H1 (cell line): ENCODE data around the gene ABHD11. TPM values are rescaled to one million over a fixed set of nuclear protein-coding genes. Genes with fewer than 3 reads are reported as not detected.

Experiments used
- CTCF ChIA-PET: fragments of 300-600 bp; sonication (Branson Sonifier 250); formaldehyde crosslinking; loops from one replicate; lab custom pipeline; 2021; ENCODE audit not compliant: partially characterized antibody; lab: Charles Lee
- POLR2A ChIA-PET: fragments of 300-600 bp; sonication (Branson Sonifier 250); formaldehyde crosslinking; loops from one replicate; lab custom pipeline; 2021; ENCODE audit warnings: inconsistent platforms; ENCODE audit not compliant: partially characterized antibody; lab: Charles Lee
- DNase-seq, 2 experiments: peaks; one replicate each; pipeline versions ENCODE4 v3.0.0 to v3.0.0-alpha.2; 2010 to 2022; ENCODE audit warnings: low spot score in 2 of 2, low read depth in 1 of 2, mixed read lengths in 1 of 2
- FAIRE-seq: peaks from 2 replicates; lab custom pipeline; 2011; peaks lifted over from hg19 to GRCh38; lab: Jason Lieb, UNC
- H2AFZ ChIP-seq: 2 replicates; pipeline ENCODE4 v1.8.1; 2012; ENCODE audit warnings: low read length, inconsistent platforms
- H2AK5ac ChIP-seq: 2 replicates; pipeline ENCODE4 v1.6.1; 2013; ENCODE audit warnings: low read depth, low read length
- H2BK120ac ChIP-seq: replicated peaks from 2 replicates; pipeline ENCODE3; 2013; ENCODE audit warnings: low read depth, low read length, inconsistent platforms
- H2BK12ac ChIP-seq: 2 replicates; pipeline ENCODE4 v1.6.1; 2013; ENCODE audit warnings: low read depth, low read length
- H2BK15ac ChIP-seq: 2 replicates; pipeline ENCODE4 v1.6.1; 2013; ENCODE audit warnings: low read length
- H2BK20ac ChIP-seq: 2 replicates; pipeline ENCODE4 v1.6.1; 2013; ENCODE audit warnings: low read length
- H2BK5ac ChIP-seq: 2 replicates; pipeline ENCODE4 v1.6.1; 2013; ENCODE audit warnings: low read depth, low read length
- H3K14ac ChIP-seq: 2 replicates; pipeline ENCODE4 v1.6.1; 2013; ENCODE audit warnings: inconsistent platforms; ENCODE audit not compliant: insufficient read length
- H3K18ac ChIP-seq: 2 replicates; pipeline ENCODE4 v1.6.1; 2013; ENCODE audit warnings: low read length; ENCODE audit errors: extremely low read depth
- H3K23ac ChIP-seq: 2 replicates; pipeline ENCODE4 v1.6.1; 2013; ENCODE audit warnings: inconsistent platforms; ENCODE audit not compliant: insufficient read length
- H3K23me2 ChIP-seq: 2 replicates; pipeline ENCODE4 v1.6.1; 2013; ENCODE audit warnings: low read depth, low read length
- H3K27ac ChIP-seq: 2 replicates; pipeline ENCODE4 v1.6.1; 2011; ENCODE audit warnings: low read depth, low read length, inconsistent platforms
- H3K27me3 ChIP-seq, 4 experiments: replicated peaks in 1 of 4; 1 replicate in 1 of 4; 2 replicates in 3 of 4; pipeline versions ENCODE4 v1.6.1 to v1.8.1; 2011 to 2013; ENCODE audit warnings: low read length in 3 of 4, mild to moderate bottlenecking in 3 of 4, inconsistent platforms in 2 of 4, mixed read lengths in 2 of 4, moderate library complexity in 1 of 4; ENCODE audit not compliant: control insufficient read depth in 3 of 4, insufficient read depth in 3 of 4; ENCODE audit errors: extremely low read depth in 1 of 4
- H3K36me3 ChIP-seq, 4 experiments: 2 replicates each; pipeline versions ENCODE4 v1.6.1 to v1.8.1; 2011 to 2013; ENCODE audit warnings: mild to moderate bottlenecking in 4 of 4, low read length in 3 of 4, moderate library complexity in 2 of 4, control low read depth in 1 of 4, inconsistent platforms in 1 of 4; ENCODE audit not compliant: insufficient read depth in 4 of 4, control insufficient read depth in 2 of 4
- H3K4ac ChIP-seq: replicated peaks from 2 replicates; pipeline ENCODE3; 2013; ENCODE audit warnings: low read length, low read depth, mixed read lengths, inconsistent platforms; ENCODE audit not compliant: insufficient read length
- H3K4me1 ChIP-seq, 4 experiments: replicated peaks in 1 of 4; 1 replicate in 1 of 4; 2 replicates in 3 of 4; pipeline versions ENCODE4 v1.6.1 to v1.8.1; 2011 to 2013; ENCODE audit warnings: low read length in 3 of 4, inconsistent platforms in 2 of 4, mixed read lengths in 1 of 4; ENCODE audit not compliant: insufficient read depth in 4 of 4, control insufficient read depth in 3 of 4
- H3K4me2 ChIP-seq, 2 experiments: 2 replicates each; pipeline versions ENCODE4 v1.6.1 to v1.8.1; 2011 to 2013; ENCODE audit warnings: low read depth in 2 of 2, low read length in 2 of 2, control low read depth in 1 of 2, inconsistent platforms in 1 of 2, mild to moderate bottlenecking in 1 of 2; ENCODE audit not compliant: insufficient read depth in 1 of 2
- H3K4me3 ChIP-seq, 4 experiments: fragments of 200-600, 300-600 bp in 1 of 4; sonication (generic), shearing (Covaris generic), sonication (Bioruptor Twin) in 1 of 4; 2 replicates each; pipeline versions ENCODE4 v1.5.1 to v1.8.1; 2011 to 2016; ENCODE audit warnings: low read length in 4 of 4, low read depth in 3 of 4, control low read depth in 2 of 4, inconsistent platforms in 2 of 4, mild to moderate bottlenecking in 2 of 4, mixed read lengths in 1 of 4, moderate library complexity in 1 of 4; ENCODE audit not compliant: insufficient read depth in 2 of 4; ENCODE audit errors: extremely low read depth in 1 of 4
- H3K56ac ChIP-seq: replicated peaks from 2 replicates; pipeline ENCODE3; 2013; ENCODE audit warnings: low read depth, mild to moderate bottlenecking, mixed read lengths, low read length, inconsistent platforms; ENCODE audit not compliant: insufficient read length
- H3K79me1 ChIP-seq: 2 replicates; pipeline ENCODE4 v1.6.1; 2013; ENCODE audit warnings: low read depth, low read length, control low read depth
- H3K79me2 ChIP-seq, 2 experiments: 2 replicates each; pipeline versions ENCODE4 v1.6.1 to v1.8.1; 2012 to 2013; ENCODE audit warnings: low read length in 2 of 2, mild to moderate bottlenecking in 2 of 2, inconsistent platforms in 1 of 2; ENCODE audit not compliant: insufficient read depth in 2 of 2, control insufficient read depth in 1 of 2
- H3K9ac ChIP-seq, 4 experiments: replicated peaks in 1 of 4; 1 replicate in 1 of 4; 2 replicates in 3 of 4; pipeline versions ENCODE4 v1.6.1 to v1.8.1; 2011 to 2013; ENCODE audit warnings: low read depth in 3 of 4, low read length in 3 of 4, control low read depth in 2 of 4, mild to moderate bottlenecking in 2 of 4, moderate library complexity in 2 of 4, inconsistent platforms in 1 of 4; ENCODE audit errors: extremely low read depth in 1 of 4
- H3K9me3 ChIP-seq, 2 experiments: 2 replicates each; pipeline versions ENCODE4 v1.6.1 to v1.8.1; 2012 to 2013; ENCODE audit warnings: mild to moderate bottlenecking in 2 of 2, moderate library complexity in 2 of 2, control low read depth in 1 of 2, inconsistent platforms in 1 of 2, low read depth in 1 of 2, low read length in 1 of 2, mixed read lengths in 1 of 2; ENCODE audit not compliant: insufficient read depth in 2 of 2
- H4K20me1 ChIP-seq, 2 experiments: replicated peaks in 1 of 2; 2 replicates each; pipeline versions ENCODE3 to v1.8.1; 2011 to 2013; ENCODE audit warnings: inconsistent platforms in 2 of 2, low read length in 2 of 2, mild to moderate bottlenecking in 1 of 2; ENCODE audit not compliant: insufficient read depth in 2 of 2, control insufficient read depth in 1 of 2
- H4K5ac ChIP-seq: 2 replicates; pipeline ENCODE4 v1.6.1; 2013; ENCODE audit warnings: low read length, low read depth, mixed read lengths, inconsistent platforms; ENCODE audit not compliant: insufficient read length
- H4K8ac ChIP-seq: 2 replicates; pipeline ENCODE4 v1.8.0; 2013; ENCODE audit warnings: mild to moderate bottlenecking, moderate library complexity, low read length, inconsistent platforms; ENCODE audit not compliant: insufficient read depth; ENCODE audit errors: extremely low read depth
- H4K91ac ChIP-seq: replicated peaks from 2 replicates; pipeline ENCODE3; 2013; ENCODE audit warnings: low read length, mixed read lengths, inconsistent platforms; ENCODE audit not compliant: insufficient read length
- ASH2L ChIP-seq: fragments of 200-600, 300-600 bp; sonication (generic); IDR thresholded peaks from one replicate; pipeline ENCODE4 v1.7.1; 2017; ENCODE audit warnings: low read length
- BRCA1 ChIP-seq: IDR thresholded peaks from 2 replicates; pipeline ENCODE4 v1.6.1; 2012; ENCODE audit warnings: low read depth, low read length, improper control_type of control experiment
- FOSL1 ChIP-seq: IDR thresholded peaks from 2 replicates; pipeline ENCODE4 v1.6.1; 2011; ENCODE audit warnings: mild to moderate bottlenecking, low read depth, low read length, moderate library complexity; ENCODE audit not compliant: insufficient read depth
- KDM5A ChIP-seq: fragments of 200-600 bp; IDR thresholded peaks from 2 replicates; pipeline ENCODE4 v1.7.1; 2012; ENCODE audit warnings: mild to moderate bottlenecking, low read length, inconsistent platforms, mixed read lengths
- POLR2A ChIP-seq, 2 experiments: IDR thresholded peaks; 1 replicate in 1 of 2; 2 replicates in 1 of 2; pipeline ENCODE4 v1.6.1; 2011; ENCODE audit warnings: low read depth in 2 of 2, low read length in 2 of 2, mild to moderate bottlenecking in 2 of 2; ENCODE audit errors: control extremely low read depth in 1 of 2
- SP2 ChIP-seq: IDR thresholded peaks from 2 replicates; pipeline ENCODE4 v1.6.1; 2012; ENCODE audit warnings: mild to moderate bottlenecking, low read length, inconsistent platforms
- WGBS, 2 experiments: shearing (Covaris generic) in 1 of 2; methylation state at CpG; one replicate each; pipeline versions ENCODE4 v1.1.6 to v1.1.7; 2013 to 2015; ENCODE audit warnings: low lambda C conversion rate in 2 of 2, mixed read lengths in 2 of 2, inconsistent platforms in 1 of 2, low coverage in 1 of 2, missing lambda C conversion rate in 1 of 2; ENCODE audit not compliant: insufficient replicate concordance in 2 of 2, insufficient coverage in 1 of 2, insufficient read length in 1 of 2; ENCODE audit errors: extremely low coverage in 1 of 2, missing lambda C conversion rate in 1 of 2; 5-methylcytosine and 5-hydroxymethylcytosine counted together
- polyA plus RNA-seq, 7 experiments: library from polyadenylated mRNA; depleted of rRNA in 3 of 7; stranded (reverse) in 5 of 7; unstranded in 2 of 7; fragments of >200 nt in 5 of 7; fragments of 200-250 nt in 2 of 7; gene quantifications; 1 replicate in 5 of 7; 2 replicates in 1 of 7; 4 replicates in 1 of 7; pipeline versions ENCODE4 v1.2.1 to v1.2.3, GENCODE V29; 2011 to 2013; ENCODE audit warnings: missing spikeins in 2 of 7, mixed read lengths in 2 of 7
- total RNA-seq: library from RNA; stranded (reverse); fragmentation: NEBNext Ultra II Directional; extraction: Animal tissue kit (Norgen Biotek cat#: 25700); gene quantifications from 2 replicates; pipeline ENCODE4 v1.2.1, GENCODE V29; 2021

ABHD11 gene
- total and polyA plus RNA-seq, 2 of the 8 experiments (the other 6 are each of a cell fraction or from before 2014, with no cell fraction given): 19.8 to 42.2 TPM

DNA sequence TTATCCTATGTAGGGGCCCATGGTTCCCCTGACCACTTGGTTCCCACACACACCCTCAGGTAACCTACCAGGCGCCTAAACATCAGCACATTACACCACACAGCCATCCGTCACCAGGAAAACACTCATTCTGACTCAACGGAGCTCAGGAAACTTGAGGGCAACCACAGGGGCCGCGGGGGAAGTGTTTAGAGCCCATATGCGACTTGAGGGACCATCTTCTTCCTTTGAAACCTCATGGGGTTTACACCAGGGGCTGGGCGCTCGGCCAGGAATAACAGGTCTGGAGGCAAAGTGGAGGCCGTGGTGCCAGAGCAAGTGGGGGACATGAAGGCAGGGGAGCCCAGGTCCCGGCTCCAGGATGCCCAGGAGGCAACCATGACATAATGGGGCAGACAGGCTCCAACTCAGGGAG, 20.6 kb downstream of the ABHD11 start:
- TF ChIP-seq SP2: no peak
- no peak for TF ChIP-seq BRCA1
- no peak for TF ChIP-seq POLR2A (IDR thresholded peaks at IDR 0.05; ENCODE audit: control extremely low read depth in 1 of 2, low read depth in 2 of 2, low read length in 2 of 2)
- no peak for TF ChIP-seq FOSL1
- TF ChIP-seq ASH2L: no peak
- no peak for TF ChIP-seq KDM5A
- no peak overlapping the region for H2AFZ ChIP-seq
- H4K8ac ChIP-seq: no peak overlapping the region
- no peak overlapping the region for H3K18ac ChIP-seq
- H4K20me1 ChIP-seq: peaks cover 10 to 11% of the 10 kb centered on the region in 2 experiments
- H4K91ac ChIP-seq: no peak overlapping the region
- ChIA-PET CTCF (interaction anchor here (1.1 to 7.4 kb wide), 3 partner anchors 10 to 111 kb away, joined by 3 to 57 read pairs (median 4); no protein-coding TSS in a partner anchor), POLR2A (interaction anchor here (1.1 to 2.0 kb wide), 3 partner anchors 10 to 33 kb away, joined by 3 to 7 read pairs (median 6); no protein-coding TSS in a partner anchor)
- FAIRE-seq (no peak), DNase-seq (no peak)
- no peak overlapping the region for H2BK12ac ChIP-seq
- no peak overlapping the region for H2BK120ac ChIP-seq
- H3K4ac ChIP-seq: no peak overlapping the region
- H3K4me1 ChIP-seq: no peaks in the 10 kb centered on the region; a peak in 3 of 7 replicates
- no peaks in the 10 kb centered on the region for H3K9me3 ChIP-seq
- peaks cover 3% of the 10 kb centered on the region; the same call in 1 of the 2 replicates for H3K23me2 ChIP-seq
- H3K27ac ChIP-seq: no peak overlapping the region
- no peak overlapping the region for H3K56ac ChIP-seq
- H3K79me2 ChIP-seq: no peaks in the 10 kb centered on the region
- 79% methylated on average over 10 of the region's 10 CpGs; no CpG with 5 or more reads in 1 of the 2 experiments for WGBS, 2 experiments
- H3K4me3 ChIP-seq: no peak overlapping the region
- H3K14ac ChIP-seq: no peak overlapping the region
- no peaks in the 10 kb centered on the region for H3K36me3 ChIP-seq
- peaks cover 8% of the 10 kb centered on the region for H3K79me1 ChIP-seq
- no peak overlapping the region for H2BK20ac ChIP-seq
- peaks cover 0 to 18% (median 13%) of the 10 kb centered on the region in 4 experiments; a peak in 5 of 7 replicates for H3K27me3 ChIP-seq
- H4K5ac ChIP-seq: no peak overlapping the region
- H3K9ac ChIP-seq: no peak overlapping the region
- no peak overlapping the region for H2BK15ac ChIP-seq
- H3K23ac ChIP-seq: no peak overlapping the region
- peak overlapping the region in 1 of 2 experiments; percentile 91; a peak in 1 of 4 replicates for H3K4me2 ChIP-seq
- no peak overlapping the region for H2AK5ac ChIP-seq
- no peak overlapping the region for H2BK5ac ChIP-seq
